Spinal cord (tissue), 10 donors: Measurements from ENCODE around the gene NEK2. TPM values are rescaled to one million over a fixed set of nuclear protein-coding genes. Genes with fewer than 3 reads are reported as not detected.
A peak's percentile ranks its signal among the peaks of the same experiment; 100 is the strongest.

Experiments
- DNase-seq, 6 donors: peaks; one replicate each; pipeline versions ENCODE4 v3.0.0 to v3.0.0-alpha.2; 2013 to 2015; ENCODE audit warnings: low spot score in 6 of 6, low read depth in 4 of 6
- H3K27ac ChIP-seq: one replicate; pipeline ENCODE4 v1.5.1; 2013; ENCODE audit warnings: low read depth, low read length, control low read depth
- H3K27me3 ChIP-seq: one replicate; pipeline ENCODE4 v1.6.1; 2013; ENCODE audit warnings: low read length; ENCODE audit not compliant: control insufficient read depth, insufficient read depth
- H3K36me3 ChIP-seq: one replicate; pipeline ENCODE4 v1.6.1; 2013; ENCODE audit warnings: low read length; ENCODE audit not compliant: control insufficient read depth, insufficient read depth
- H3K4me1 ChIP-seq: one replicate; pipeline ENCODE4 v1.6.1; 2013; ENCODE audit warnings: low read length; ENCODE audit not compliant: control insufficient read depth, insufficient read depth
- H3K4me3 ChIP-seq: one replicate; pipeline ENCODE4 v1.5.1; 2013; ENCODE audit warnings: low read depth, low read length, control low read depth
- H3K9me3 ChIP-seq: one replicate; pipeline ENCODE4 v1.6.1; 2013; ENCODE audit warnings: low read length; ENCODE audit not compliant: control insufficient read depth, insufficient read depth
- WGBS: methylation state at CpG from one replicate; pipeline ENCODE4 v1.1.5; 2013; ENCODE audit warnings: missing lambda C conversion rate; ENCODE audit not compliant: insufficient coverage; 5-methylcytosine and 5-hydroxymethylcytosine counted together
- polyA plus RNA-seq, 2 donors: library from polyadenylated mRNA; unstranded; fragments of 120-200 nt; gene quantifications; one replicate each; pipeline ENCODE4 v1.2.1, GENCODE V29; 2013; ENCODE audit not compliant: insufficient read length in 2 of 2
- total RNA-seq, 2 donors: library from RNA; depleted of rRNA in 1 of 2; stranded (reverse); fragments of 120-200 nt in 1 of 2; fragments of >200 nt in 1 of 2; gene quantifications; one replicate each; pipeline versions ENCODE4 v1.2.3 to v1.2.4, GENCODE V29; 2013 to 2014
- donor health status: healthy.

The NEK2 gene
- total and polyA plus RNA-seq, 4 donors = 6.9 to 10.2 (median 8.2) TPM

- Histone ChIP-seq H3K36me3 (no peaks in the 10 kb centered on the region), H3K27ac (no peak overlapping the region), H3K4me3 (no peak overlapping the region), H3K4me1 (no peaks in the 10 kb centered on the region), H3K27me3 (no peaks in the 10 kb centered on the region), H3K9me3 (no peaks in the 10 kb centered on the region)
- 93% methylated on average over 2 of the region's 6 CpGs for WGBS
- DNase-seq = no peak
These were observed 35.3 kb upstream of the NEK2 start for GRCh38 chr1:211710566-211711314.

- no peak overlapping the region for H3K4me3 ChIP-seq
- H3K27me3 ChIP-seq = no peaks in the 10 kb centered on the region
- DNase-seq = peak in 1 of 6 donors; percentile 11
- H3K9me3 ChIP-seq = no peaks in the 10 kb centered on the region
- H3K27ac ChIP-seq = no peak overlapping the region
- no peaks in the 10 kb centered on the region for H3K36me3 ChIP-seq
- WGBS = no CpG with 5 or more reads among the region's 4 CpGs
- H3K4me1 ChIP-seq = no peaks in the 10 kb centered on the region
These were observed 33.5 kb upstream of the NEK2 start for GRCh38 chr1:211708926-211709325.

GRCh38 chr1:211708006-211708405, 32.6 kb upstream of the NEK2 start:
- Histone ChIP-seq H3K27ac (no peak overlapping the region), H3K27me3 (no peaks in the 10 kb centered on the region), H3K4me1 (no peaks in the 10 kb centered on the region), H3K9me3 (no peaks in the 10 kb centered on the region), H3K4me3 (no peak overlapping the region), H3K36me3 (no peaks in the 10 kb centered on the region)
- no peak for DNase-seq
- WGBS = 92% methylated on average over 2 of the region's 6 CpGs

GRCh38 chr1:211705467-211706091, 30.2 kb upstream of the NEK2 start:
- 66% methylated on average over 5 of the region's 6 CpGs for WGBS
- Histone ChIP-seq H3K27ac (no peak overlapping the region), H3K9me3 (no peaks in the 10 kb centered on the region), H3K36me3 (no peaks in the 10 kb centered on the region), H3K27me3 (peaks cover 3% of the 10 kb centered on the region), H3K4me3 (no peak overlapping the region), H3K4me1 (no peaks in the 10 kb centered on the region)
- DNase-seq = no peak

- peaks cover 3% of the 10 kb centered on the region for H3K27me3 ChIP-seq
- DNase-seq = no peak
- H3K4me3 ChIP-seq = no peak overlapping the region
- 100% methylated on average over 1 of the region's 3 CpGs for WGBS
- H3K27ac ChIP-seq = no peak overlapping the region
- H3K9me3 ChIP-seq = no peaks in the 10 kb centered on the region
- H3K4me1 ChIP-seq = no peaks in the 10 kb centered on the region
- H3K36me3 ChIP-seq = no peaks in the 10 kb centered on the region
These were observed 29.1 kb upstream of the NEK2 start for GRCh38 chr1:211704543-211704942.

- no peaks in the 10 kb centered on the region for H3K9me3 ChIP-seq
- H3K27ac ChIP-seq = no peak overlapping the region
- peak in 1 of 6 donors; percentile 39 for DNase-seq
- peaks cover 4% of the 10 kb centered on the region for H3K4me1 ChIP-seq
- no peak overlapping the region for H3K4me3 ChIP-seq
- peaks cover 6% of the 10 kb centered on the region for H3K27me3 ChIP-seq
- H3K36me3 ChIP-seq = no peaks in the 10 kb centered on the region
- 58% methylated on average over 6 of the region's 11 CpGs for WGBS
These were observed 28.6 kb upstream of the NEK2 start for GRCh38 chr1:211703812-211704537.

GRCh38 chr1:211701733-211702132, 26.3 kb upstream of the NEK2 start:
- H3K27ac ChIP-seq = no peak overlapping the region
- H3K4me3 ChIP-seq = no peak overlapping the region
- DNase-seq = no peak
- H3K4me1 ChIP-seq = peaks cover 13% of the 10 kb centered on the region
- WGBS = 95% methylated on average over 5 of the region's 6 CpGs
- H3K36me3 ChIP-seq = no peaks in the 10 kb centered on the region
- H3K27me3 ChIP-seq = peaks cover 14% of the 10 kb centered on the region
- H3K9me3 ChIP-seq = no peaks in the 10 kb centered on the region

- H3K9me3 ChIP-seq = no peaks in the 10 kb centered on the region
- no peak overlapping the region for H3K4me3 ChIP-seq
- WGBS = 44% methylated on average over 14 of the region's 16 CpGs
- peaks cover 13% of the 10 kb centered on the region for H3K4me1 ChIP-seq
- no peak for DNase-seq
- H3K27ac ChIP-seq = no peak overlapping the region
- peaks cover 14% of the 10 kb centered on the region for H3K27me3 ChIP-seq
- H3K36me3 ChIP-seq = no peaks in the 10 kb centered on the region
These were observed 23.6 kb upstream of the NEK2 start for GRCh38 chr1:211699059-211699458.

GRCh38 chr1:211698161-211699026, 23.0 kb upstream of the NEK2 start:
- H3K27me3 ChIP-seq = peaks cover 14% of the 10 kb centered on the region
- 21% methylated on average over 23 of the region's 29 CpGs for WGBS
- peaks cover 13% of the 10 kb centered on the region for H3K4me1 ChIP-seq
- no peak overlapping the region for H3K27ac ChIP-seq
- peak overlapping the region; percentile 26 for H3K4me3 ChIP-seq
- H3K9me3 ChIP-seq = no peaks in the 10 kb centered on the region
- peak in 2 of 6 donors; percentile 59 to 60 for DNase-seq
- H3K36me3 ChIP-seq = no peaks in the 10 kb centered on the region
